ENCODE data around the gene PFKFB2.

DNA sequence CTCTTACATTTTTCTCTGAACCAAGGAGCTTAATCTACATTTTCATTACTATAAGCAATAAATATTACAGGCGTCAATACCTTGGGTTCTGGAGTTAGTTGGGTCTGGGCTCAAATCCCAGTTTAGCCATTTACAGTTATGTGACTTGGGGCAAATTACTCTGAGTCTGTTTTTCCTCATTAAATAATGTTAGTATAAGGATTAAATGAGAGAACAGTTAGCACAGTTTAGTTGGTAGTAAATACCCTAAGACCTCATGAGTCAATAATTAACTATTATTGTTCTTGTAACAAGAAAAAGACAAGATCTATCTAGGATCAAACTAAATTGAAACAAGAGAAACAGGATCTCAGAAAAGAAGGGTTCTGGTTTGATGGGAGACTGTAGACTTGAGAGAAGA lies 25.2 kb upstream of the PFKFB2 start:
- TF ChIP-seq POLR2AphosphoS5 (IDR thresholded peaks at IDR 0.05) (no peak), EP300 (IDR thresholded peaks at IDR 0.05) (no peak), POLR2A (IDR thresholded peaks at IDR 0.05; ENCODE audit: low read depth) (no peak)
- TF ChIP-seq, protein P1, sequence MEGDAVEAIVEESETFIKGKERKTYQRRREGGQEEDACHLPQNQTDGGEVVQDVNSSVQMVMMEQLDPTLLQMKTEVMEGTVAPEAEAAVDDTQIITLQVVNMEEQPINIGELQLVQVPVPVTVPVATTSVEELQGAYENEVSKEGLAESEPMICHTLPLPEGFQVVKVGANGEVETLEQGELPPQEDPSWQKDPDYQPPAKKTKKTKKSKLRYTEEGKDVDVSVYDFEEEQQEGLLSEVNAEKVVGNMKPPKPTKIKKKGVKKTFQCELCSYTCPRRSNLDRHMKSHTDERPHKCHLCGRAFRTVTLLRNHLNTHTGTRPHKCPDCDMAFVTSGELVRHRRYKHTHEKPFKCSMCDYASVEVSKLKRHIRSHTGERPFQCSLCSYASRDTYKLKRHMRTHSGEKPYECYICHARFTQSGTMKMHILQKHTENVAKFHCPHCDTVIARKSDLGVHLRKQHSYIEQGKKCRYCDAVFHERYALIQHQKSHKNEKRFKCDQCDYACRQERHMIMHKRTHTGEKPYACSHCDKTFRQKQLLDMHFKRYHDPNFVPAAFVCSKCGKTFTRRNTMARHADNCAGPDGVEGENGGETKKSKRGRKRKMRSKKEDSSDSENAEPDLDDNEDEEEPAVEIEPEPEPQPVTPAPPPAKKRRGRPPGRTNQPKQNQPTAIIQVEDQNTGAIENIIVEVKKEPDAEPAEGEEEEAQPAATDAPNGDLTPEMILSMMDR (IDR thresholded peaks at IDR 0.05) = no peak

Data from esophagus muscularis mucosa (tissue), 4 donors.